Neural crest cell (in vitro differentiated cells): ENCODE measurements around the gene SMIM14. TPM values are rescaled to one million over a fixed set of nuclear protein-coding genes. Genes with fewer than 3 reads are reported as not detected.
"Not testable (repeated sequence)": the region's sequence is repeated elsewhere in the genome, so short reads cannot be mapped to it uniquely, and the experiment has no call there.

ENCODE experiments used
- DNase-seq: peaks from one replicate; pipeline ENCODE4 v3.0.0; 2021; ENCODE audit warnings: low read depth, mixed read lengths, low spot score
- H3K27ac Mint-ChIP-seq: one replicate; pipeline ENCODE4 v1.8.0; 2021; ENCODE audit warnings: mild to moderate bottlenecking, mixed read lengths; ENCODE audit not compliant: unreplicated experiment
- H3K27me3 Mint-ChIP-seq: 2 replicates; pipeline ENCODE4 v1.8.0; 2021; ENCODE audit warnings: low read depth, mild to moderate bottlenecking, mixed read lengths
- H3K36me3 Mint-ChIP-seq: 2 replicates; pipeline ENCODE4 v1.8.0; 2021; ENCODE audit warnings: low read depth, mild to moderate bottlenecking, mixed read lengths
- H3K4me1 Mint-ChIP-seq: 2 replicates; pipeline ENCODE4 v1.8.0; 2021; ENCODE audit warnings: mixed read lengths
- H3K4me3 Mint-ChIP-seq: one replicate; pipeline ENCODE4 v1.8.0; 2021; ENCODE audit warnings: mild to moderate bottlenecking, mixed read lengths
- H3K9me3 Mint-ChIP-seq: 2 replicates; pipeline ENCODE4 v1.8.0; 2021; ENCODE audit warnings: mixed read lengths
- CTCF ChIP-seq: fragments of 200-600 bp; sonication (generic); conservative IDR thresholded peaks from 2 replicates; pipeline ENCODE4 v1.5.0; 2021; ENCODE audit warnings: antibody characterized with exemption, mild to moderate bottlenecking
- total RNA-seq: library from RNA; stranded (reverse); gene quantifications from 2 replicates; pipeline ENCODE4 v1.2.1, GENCODE V29; 2021

SMIM14 gene
- total RNA-seq, 1 donor from 2014 or later = 7.9 TPM

- Mint-ChIP-seq H3K27me3 (no peaks in the 10 kb centered on the region), H3K9me3 (no peaks in the 10 kb centered on the region), H3K27ac (no peak overlapping the region), H3K4me1 (peaks cover 6% of the 10 kb centered on the region), H3K4me3 (no peak overlapping the region), H3K36me3 (no peaks in the 10 kb centered on the region)
- no peak for DNase-seq
- TF ChIP-seq CTCF = no peak
Observed at GRCh38 chr4:39660045-39660444, 21.4 kb upstream of the SMIM14 start.

- no peak overlapping the region for H3K4me3 Mint-ChIP-seq
- H3K9me3 Mint-ChIP-seq = no peaks in the 10 kb centered on the region
- no peaks in the 10 kb centered on the region for H3K4me1 Mint-ChIP-seq
- no peak for TF ChIP-seq CTCF
- H3K27ac Mint-ChIP-seq = no peak overlapping the region
- DNase-seq = no peak
- no peaks in the 10 kb centered on the region for H3K36me3 Mint-ChIP-seq
- no peaks in the 10 kb centered on the region for H3K27me3 Mint-ChIP-seq
Observed at GRCh38 chr4:39658756-39659155, 20.1 kb upstream of the SMIM14 start.

GRCh38 chr4:39657465-39657864 is 18.8 kb upstream of the SMIM14 start:
- no peaks in the 10 kb centered on the region for H3K36me3 Mint-ChIP-seq
- no peak overlapping the region for H3K27ac Mint-ChIP-seq
- no peaks in the 10 kb centered on the region for H3K9me3 Mint-ChIP-seq
- H3K27me3 Mint-ChIP-seq = no peaks in the 10 kb centered on the region
- DNase-seq = no peak
- no peak for TF ChIP-seq CTCF
- no peak overlapping the region for H3K4me3 Mint-ChIP-seq
- no peaks in the 10 kb centered on the region for H3K4me1 Mint-ChIP-seq

- H3K36me3 Mint-ChIP-seq, H3K27me3 Mint-ChIP-seq, H3K9me3 Mint-ChIP-seq, H3K4me1 Mint-ChIP-seq, DNase-seq, H3K27ac Mint-ChIP-seq, H3K4me3 Mint-ChIP-seq: not testable (repeated sequence)
Observed at GRCh38 chr4:39656638-39657037, 18.0 kb upstream of the SMIM14 start.

GRCh38 chr4:39655876-39656275 is 17.2 kb upstream of the SMIM14 start:
- H3K9me3 Mint-ChIP-seq = no peaks in the 10 kb centered on the region
- H3K4me3 Mint-ChIP-seq = no peak overlapping the region
- no peak for TF ChIP-seq CTCF
- H3K4me1 Mint-ChIP-seq = no peaks in the 10 kb centered on the region
- H3K27me3 Mint-ChIP-seq = no peaks in the 10 kb centered on the region
- H3K27ac Mint-ChIP-seq = no peak overlapping the region
- H3K36me3 Mint-ChIP-seq = no peaks in the 10 kb centered on the region
- DNase-seq = no peak

GRCh38 chr4:39655211-39655610 is 16.5 kb upstream of the SMIM14 start:
- Mint-ChIP-seq H3K9me3 (no peaks in the 10 kb centered on the region), H3K4me1 (no peaks in the 10 kb centered on the region), H3K4me3 (no peak overlapping the region), H3K36me3 (no peaks in the 10 kb centered on the region), H3K27me3 (no peaks in the 10 kb centered on the region), H3K27ac (no peak overlapping the region)
- DNase-seq = no peak
- TF ChIP-seq CTCF = no peak

- not testable (repeated sequence) for H3K27me3 Mint-ChIP-seq, DNase-seq
Observed at GRCh38 chr4:39651586-39651985, 12.9 kb upstream of the SMIM14 start.

More at GRCh38 chr4:39651586-39651985, 12.9 kb upstream of the SMIM14 start:
- not testable (repeated sequence) for H3K4me1 Mint-ChIP-seq, H3K27ac Mint-ChIP-seq, H3K9me3 Mint-ChIP-seq, H3K36me3 Mint-ChIP-seq, H3K4me3 Mint-ChIP-seq
